H1 (cell line): ENCODE measurements around the gene CMTM1.

Experiments
- ATF3 ChIP-seq: IDR thresholded peaks from 2 replicates; pipeline ENCODE4 v1.6.1; 2011; ENCODE audit warnings: low read depth, mild to moderate bottlenecking, low read length; ENCODE audit not compliant: insufficient read depth
- BRCA1 ChIP-seq: IDR thresholded peaks from 2 replicates; pipeline ENCODE4 v1.6.1; 2012; ENCODE audit warnings: low read depth, low read length, improper control_type of control experiment
- CTCF ChIP-seq, 3 experiments: IDR thresholded peaks; 1 replicate in 2 of 3; 2 replicates in 1 of 3; pipeline versions ENCODE4 v1.5.1 to v1.6.1; 2011; ENCODE audit warnings: low read length in 3 of 3, mild to moderate bottlenecking in 3 of 3, inconsistent platforms in 2 of 3, low read depth in 1 of 3, moderate library complexity in 1 of 3; ENCODE audit not compliant: insufficient read depth in 1 of 3; ENCODE audit errors: control extremely low read depth in 1 of 3
- EGR1 ChIP-seq: IDR thresholded peaks from 2 replicates; pipeline ENCODE4 v1.6.1; 2011; ENCODE audit warnings: low read depth, low read length, borderline replicate concordance
- EZH2 ChIP-seq: fragments of 200-600 bp; sonication (generic); IDR thresholded peaks from 2 replicates; pipeline ENCODE4 v1.7.1; 2012; ENCODE audit warnings: low read depth, mild to moderate bottlenecking, moderate library complexity, low read length, inconsistent platforms; ENCODE audit not compliant: severe bottlenecking
- JUND ChIP-seq: IDR thresholded peaks from 2 replicates; pipeline ENCODE4 v1.6.1; 2011; ENCODE audit warnings: mild to moderate bottlenecking, improper control_type of control experiment, low read length
- MAX ChIP-seq: IDR thresholded peaks from 2 replicates; pipeline ENCODE4 v1.6.1; 2012; ENCODE audit warnings: inconsistent platforms
- POLR2A ChIP-seq, 2 experiments: IDR thresholded peaks; 1 replicate in 1 of 2; 2 replicates in 1 of 2; pipeline ENCODE4 v1.6.1; 2011; ENCODE audit warnings: low read depth in 2 of 2, low read length in 2 of 2, mild to moderate bottlenecking in 2 of 2; ENCODE audit errors: control extremely low read depth in 1 of 2
- RXRA ChIP-seq: IDR thresholded peaks from 2 replicates; pipeline ENCODE4 v1.6.1; 2011; ENCODE audit warnings: low read depth, mild to moderate bottlenecking, low read length, moderate library complexity; ENCODE audit not compliant: insufficient read depth
- SIRT6 ChIP-seq: IDR thresholded peaks from one replicate; pipeline ENCODE4 v1.7.1; 2012; ENCODE audit warnings: low read length, inconsistent platforms
- SP1 ChIP-seq: IDR thresholded peaks from 2 replicates; pipeline ENCODE4 v1.6.1; 2011; ENCODE audit warnings: low read depth, low read length
- TAF1 ChIP-seq: IDR thresholded peaks from 2 replicates; pipeline ENCODE4 v1.6.1; 2011; ENCODE audit warnings: mild to moderate bottlenecking, low read depth, low read length
- TBP ChIP-seq: IDR thresholded peaks from 2 replicates; pipeline ENCODE4 v1.6.1; 2011; ENCODE audit warnings: low read depth, low read length, improper control_type of control experiment
- TCF12 ChIP-seq: IDR thresholded peaks from 2 replicates; pipeline ENCODE4 v1.6.1; 2011; ENCODE audit warnings: low read depth, mild to moderate bottlenecking, low read length

GRCh38 chr16:66549284-66550131, 16.7 kb upstream of the CMTM1 start, which contains the start of gene TK2:
- TF ChIP-seq ATF3, result no peak
- peak in 2 of 3 experiments; percentile 7; a peak in 1 of 4 replicates for TF ChIP-seq CTCF (IDR thresholded peaks at IDR 0.05; ENCODE audit: control extremely low read depth in 1 of 3, insufficient read depth in 1 of 3, low read depth in 1 of 3, low read length in 3 of 3)
- TF ChIP-seq MAX, result peak; percentile 13; the same call in 1 of the 2 replicates
- peak; percentile 67 to 81 for TF ChIP-seq POLR2A (IDR thresholded peaks at IDR 0.05; ENCODE audit: control extremely low read depth in 1 of 2, low read depth in 2 of 2, low read length in 2 of 2)
- no peak for TF ChIP-seq SIRT6
- no peak for TF ChIP-seq TCF12
- peak; percentile 64; the same call in 1 of the 2 replicates for TF ChIP-seq EGR1
- no peak for TF ChIP-seq JUND
- TF ChIP-seq EZH2, result no peak
- peak; percentile 65; the same call in 1 of the 2 replicates for TF ChIP-seq TAF1
- TF ChIP-seq TBP, result peak; percentile 85; the same call in 1 of the 2 replicates
- TF ChIP-seq RXRA, result no peak
- no peak for TF ChIP-seq BRCA1
- no peak for TF ChIP-seq SP1
